ENCODE results near the gene PREP.

GRCh38 chr6:105409734-105410133 is 6.9 kb upstream of the PREP start:
- TF ChIP-seq, protein P1, sequence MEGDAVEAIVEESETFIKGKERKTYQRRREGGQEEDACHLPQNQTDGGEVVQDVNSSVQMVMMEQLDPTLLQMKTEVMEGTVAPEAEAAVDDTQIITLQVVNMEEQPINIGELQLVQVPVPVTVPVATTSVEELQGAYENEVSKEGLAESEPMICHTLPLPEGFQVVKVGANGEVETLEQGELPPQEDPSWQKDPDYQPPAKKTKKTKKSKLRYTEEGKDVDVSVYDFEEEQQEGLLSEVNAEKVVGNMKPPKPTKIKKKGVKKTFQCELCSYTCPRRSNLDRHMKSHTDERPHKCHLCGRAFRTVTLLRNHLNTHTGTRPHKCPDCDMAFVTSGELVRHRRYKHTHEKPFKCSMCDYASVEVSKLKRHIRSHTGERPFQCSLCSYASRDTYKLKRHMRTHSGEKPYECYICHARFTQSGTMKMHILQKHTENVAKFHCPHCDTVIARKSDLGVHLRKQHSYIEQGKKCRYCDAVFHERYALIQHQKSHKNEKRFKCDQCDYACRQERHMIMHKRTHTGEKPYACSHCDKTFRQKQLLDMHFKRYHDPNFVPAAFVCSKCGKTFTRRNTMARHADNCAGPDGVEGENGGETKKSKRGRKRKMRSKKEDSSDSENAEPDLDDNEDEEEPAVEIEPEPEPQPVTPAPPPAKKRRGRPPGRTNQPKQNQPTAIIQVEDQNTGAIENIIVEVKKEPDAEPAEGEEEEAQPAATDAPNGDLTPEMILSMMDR (IDR thresholded peaks at IDR 0.05), result no peak
- TF ChIP-seq POLR2A (IDR thresholded peaks at IDR 0.05), result no peak

Measured in testis (tissue), 2 donors.